ENCODE measurements around the gene PRDM16.

GRCh38 chr1:3384407-3384806 is 315.4 kb downstream of the PRDM16 start:
- TF ChIP-seq TAF1 (IDR thresholded peaks at IDR 0.05; ENCODE audit: low read depth): no peak
- TF ChIP-seq CTCF (IDR thresholded peaks at IDR 0.05; ENCODE audit: poor library complexity, severe bottlenecking): no peak
- TF ChIP-seq EP300 (conservative IDR thresholded peaks at IDR 0.05; ENCODE audit: poor library complexity, severe bottlenecking): no peak
- no peak for TF ChIP-seq EZH2 (IDR thresholded peaks at IDR 0.05; ENCODE audit: borderline replicate concordance, insufficient read depth, low read length, poor library complexity, severe bottlenecking)
- TF ChIP-seq POLR2AphosphoS5 (IDR thresholded peaks at IDR 0.05): no peak
- no peak for TF ChIP-seq REST (IDR thresholded peaks at IDR 0.05; ENCODE audit: borderline replicate concordance)

All from neural cell (in vitro differentiated cells).